Activated CD4-positive, alpha-beta T cell treated with anti-CD3 and anti-CD28 coated beads for 24 hours (primary cell): ENCODE measurements around the gene APOL6.
A peak's percentile ranks its signal among the peaks of the same experiment; 100 is the strongest.
"Not testable (repeated sequence)": the region's sequence is repeated elsewhere in the genome, so short reads cannot be mapped to it uniquely, and the experiment has no call there.

Experiments used
- DNase-seq, 2 donors: peaks; one replicate each; pipeline ENCODE4 v3.0.0-alpha.2; 2020; ENCODE audit warnings: low read depth in 2 of 2

Gene APOL6

GRCh38 chr22:35617137-35617755 is 31.0 kb upstream of the APOL6 start, which contains the start of gene MB:
Gene MB, minus strand, starts transcription at chr22:35617329. Its CDS starts 72 bp downstream, at chr22:35617257.
- no peak for DNase-seq

- DNase-seq: no peak
These were observed 29.6 kb upstream of the APOL6 start for GRCh38 chr22:35618427-35619223.

- DNase-seq: no peak
These were observed 28.7 kb upstream of the APOL6 start for GRCh38 chr22:35619336-35620094.

GRCh38 chr22:35620624-35621251 is 27.5 kb upstream of the APOL6 start:
- DNase-seq: no peak

GRCh38 chr22:35621451-35621850 is 26.8 kb upstream of the APOL6 start:
- no peak for DNase-seq

GRCh38 chr22:35622191-35622913 is 25.9 kb upstream of the APOL6 start:
- no peak for DNase-seq

GRCh38 chr22:35623885-35624284 is 24.4 kb upstream of the APOL6 start:
- not testable (repeated sequence) for DNase-seq

GRCh38 chr22:35624547-35624946 is 23.7 kb upstream of the APOL6 start:
- no peak for DNase-seq

GRCh38 chr22:35625763-35626432 is 22.3 kb upstream of the APOL6 start:
- no peak for DNase-seq

- DNase-seq: peak; percentile 34 to 50
These were observed 20.8 kb upstream of the APOL6 start for GRCh38 chr22:35627267-35628041.

- no peak for DNase-seq
These were observed 19.5 kb upstream of the APOL6 start for GRCh38 chr22:35628732-35629131.

- peak in 1 of 2 donors; percentile 28 for DNase-seq
These were observed 18.6 kb upstream of the APOL6 start for GRCh38 chr22:35629406-35630216.

- no peak for DNase-seq
These were observed 17.9 kb upstream of the APOL6 start for GRCh38 chr22:35630387-35630793.

- no peak for DNase-seq
These were observed 17.4 kb upstream of the APOL6 start for GRCh38 chr22:35630891-35631290.

GRCh38 chr22:35631597-35631996 is 16.6 kb upstream of the APOL6 start:
- no peak for DNase-seq

GRCh38 chr22:35632935-35633334 is 15.3 kb upstream of the APOL6 start:
- no peak for DNase-seq

GRCh38 chr22:35633520-35633919 is 14.7 kb upstream of the APOL6 start:
- no peak for DNase-seq

GRCh38 chr22:35634015-35634414 is 14.2 kb upstream of the APOL6 start:
- no peak for DNase-seq

GRCh38 chr22:35634943-35635540 is 13.2 kb upstream of the APOL6 start:
- DNase-seq: no peak
